ENCODE results near the gene NLGN4X.

The NLGN4X gene

DNA sequence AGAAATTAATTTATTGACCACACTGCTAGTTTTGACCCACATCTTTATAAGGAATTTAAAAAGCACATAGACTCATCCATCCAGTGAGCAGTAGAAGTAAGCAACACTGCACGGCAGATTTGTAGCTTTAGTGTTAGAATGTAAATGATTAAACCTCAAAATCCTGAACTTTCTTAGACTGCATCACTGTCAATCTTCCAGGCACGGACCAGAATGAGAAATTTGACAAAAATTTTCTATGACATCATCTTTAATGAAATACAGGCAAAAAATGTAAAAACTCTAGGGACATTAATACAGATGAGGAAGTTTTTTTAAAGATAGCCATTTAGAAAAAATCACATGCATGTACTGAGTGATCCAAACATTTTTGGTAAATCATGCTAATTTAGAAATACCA, 29.2 kb downstream of the NLGN4X start:
- FAIRE-seq (no peak), DNase-seq (ENCODE audit: insufficient read length, low spot score) (no peak)
- TF ChIP-seq POLR2A (IDR thresholded peaks at IDR 0.05; ENCODE audit: low read depth, low read length): no peak

DNA sequence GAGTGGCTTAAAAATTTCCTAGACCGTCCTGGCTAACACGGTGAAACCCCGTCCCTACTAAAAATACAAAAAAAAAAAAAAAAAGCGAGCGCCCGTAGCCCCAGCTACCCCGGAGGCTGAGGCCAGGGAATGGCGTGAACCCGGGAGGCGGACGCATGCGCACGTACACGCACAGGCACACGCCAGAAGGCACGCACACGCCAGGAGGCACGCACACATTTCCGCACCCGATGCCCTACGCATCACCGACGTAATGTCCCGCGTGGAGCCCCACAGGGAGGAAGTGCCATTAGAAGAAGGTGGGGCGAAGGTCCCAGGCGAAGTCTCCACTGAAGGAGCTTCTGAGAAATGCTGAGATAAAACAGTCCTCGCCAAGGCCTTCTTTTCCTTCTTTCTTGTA, 41.4 kb downstream of the NLGN4X start:
- DNase-seq (ENCODE audit: insufficient read length, low spot score): no peak
- TF ChIP-seq POLR2A (IDR thresholded peaks at IDR 0.05; ENCODE audit: low read depth, low read length): no peak
- FAIRE-seq: no peak

DNA sequence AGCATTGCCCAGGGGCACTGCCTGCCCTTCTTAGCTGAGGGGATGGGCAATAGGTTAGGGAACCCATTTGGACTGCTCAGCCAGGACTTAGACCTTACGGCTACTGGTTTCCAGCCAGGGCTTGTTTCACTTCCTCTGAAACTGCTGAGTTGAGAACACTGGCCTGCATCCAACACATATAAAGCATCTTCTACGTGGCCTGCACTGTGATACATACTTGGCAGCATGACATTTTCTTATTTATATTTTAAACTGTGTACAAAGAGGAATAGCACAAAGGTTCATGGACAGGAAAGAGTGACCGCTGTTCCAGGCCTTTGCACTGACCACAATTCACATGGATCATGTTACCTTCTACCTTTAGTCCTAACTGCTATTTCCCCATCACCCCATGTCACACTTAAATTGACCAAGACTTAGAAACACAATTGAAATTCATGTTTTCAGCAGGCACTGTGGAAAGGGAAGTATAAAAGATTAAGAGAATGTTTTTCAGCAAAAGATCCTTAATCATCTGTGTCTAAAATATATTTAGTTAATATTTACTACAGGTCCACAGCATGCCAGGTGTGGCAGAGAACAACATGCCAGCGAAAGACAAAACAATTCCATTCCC, 43.7 kb downstream of the NLGN4X start:
- TF ChIP-seq POLR2A (IDR thresholded peaks at IDR 0.05; ENCODE audit: low read depth, low read length): no peak
- DNase-seq (ENCODE audit: insufficient read length, low spot score) (no peak), FAIRE-seq (no peak)

DNA sequence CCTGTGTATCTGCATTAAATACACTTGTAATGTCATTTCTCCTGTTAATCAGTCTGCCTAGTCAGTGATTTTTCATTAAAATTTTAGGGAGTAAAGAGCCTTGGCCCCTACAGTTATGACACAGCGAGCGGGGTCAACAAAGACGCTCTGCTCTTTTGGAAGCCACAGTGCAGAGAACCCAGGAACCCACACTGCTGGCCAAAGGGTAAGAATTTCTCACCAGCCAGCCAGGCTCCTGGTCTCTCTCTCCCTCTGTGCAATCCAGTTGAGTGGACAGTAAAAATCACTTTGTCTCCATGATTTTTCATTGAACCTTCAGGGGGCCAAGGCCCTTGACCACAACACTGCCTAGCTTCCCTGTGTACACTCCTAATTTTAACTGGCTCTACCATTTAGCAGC, 52.8 kb downstream of the NLGN4X start:
- no peak for TF ChIP-seq POLR2A (IDR thresholded peaks at IDR 0.05; ENCODE audit: low read depth, low read length)
- FAIRE-seq (no peak), DNase-seq (ENCODE audit: insufficient read length, low spot score) (no peak)

DNA sequence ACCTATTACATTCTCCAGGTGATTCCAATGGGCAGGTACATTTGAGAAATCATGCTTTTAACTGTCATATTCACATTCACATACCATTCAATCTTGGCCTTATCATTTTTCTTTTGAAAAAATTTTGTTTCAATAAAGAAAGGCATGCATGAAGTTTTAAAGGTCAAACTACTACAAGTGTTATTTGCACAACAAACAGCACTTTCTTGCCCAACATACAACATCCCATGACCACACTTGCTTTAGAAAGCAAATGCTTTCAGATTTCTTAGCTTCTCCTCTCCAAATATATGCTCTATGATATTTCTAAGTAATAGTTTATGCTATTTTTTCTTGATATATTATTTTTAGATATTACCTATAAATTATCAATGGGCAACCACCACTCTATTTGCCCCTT, 58.2 kb downstream of the NLGN4X start:
- FAIRE-seq (no peak), DNase-seq (ENCODE audit: insufficient read length, low spot score) (no peak)
- no peak for TF ChIP-seq POLR2A (IDR thresholded peaks at IDR 0.05; ENCODE audit: low read depth, low read length)

GRCh38 chrX:6169407-6169806, 59.3 kb downstream of the NLGN4X start:
- FAIRE-seq (no peak), DNase-seq (ENCODE audit: insufficient read length, low spot score) (no peak)
- no peak for TF ChIP-seq POLR2A (IDR thresholded peaks at IDR 0.05; ENCODE audit: low read depth, low read length)

GRCh38 chrX:6163721-6164120, 64.9 kb downstream of the NLGN4X start:
- DNase-seq (ENCODE audit: insufficient read length, low spot score) (no peak), FAIRE-seq (no peak)
- TF ChIP-seq POLR2A (IDR thresholded peaks at IDR 0.05; ENCODE audit: low read depth, low read length): no peak

DNA sequence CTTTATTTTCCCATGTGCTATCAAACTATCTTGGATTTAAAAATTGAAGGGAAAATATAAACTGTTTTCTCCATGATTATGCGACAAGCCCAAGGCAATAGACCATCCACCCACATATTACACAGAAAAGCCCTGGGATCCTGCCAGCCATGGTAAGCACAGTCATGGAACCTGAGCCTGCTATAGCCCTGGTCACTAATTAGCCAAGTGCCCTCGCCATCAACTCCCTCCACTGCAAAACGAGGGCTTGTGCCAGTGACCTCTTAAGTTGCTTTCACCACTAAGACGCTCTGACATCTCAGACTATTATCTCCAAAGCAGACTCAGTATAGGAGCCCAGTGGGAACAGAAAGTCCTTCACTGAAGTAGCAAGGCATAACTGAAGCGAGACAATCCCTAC, 69.2 kb downstream of the NLGN4X start:
- no peak for DNase-seq (ENCODE audit: insufficient read length, low spot score)
- TF ChIP-seq POLR2A (IDR thresholded peaks at IDR 0.05; ENCODE audit: low read depth, low read length): no peak
- no peak for FAIRE-seq

GRCh38 chrX:6151971-6152370, 76.7 kb downstream of the NLGN4X start:
- FAIRE-seq: no peak
- no peak for DNase-seq (ENCODE audit: insufficient read length, low spot score)
- no peak for TF ChIP-seq POLR2A (IDR thresholded peaks at IDR 0.05; ENCODE audit: low read depth, low read length)

- no peak for TF ChIP-seq POLR2A (IDR thresholded peaks at IDR 0.05; ENCODE audit: low read depth, low read length)
- DNase-seq (ENCODE audit: insufficient read length, low spot score): no peak
- no peak for FAIRE-seq
These were observed 79.4 kb downstream of the NLGN4X start for GRCh38 chrX:6149060-6149872.

DNA sequence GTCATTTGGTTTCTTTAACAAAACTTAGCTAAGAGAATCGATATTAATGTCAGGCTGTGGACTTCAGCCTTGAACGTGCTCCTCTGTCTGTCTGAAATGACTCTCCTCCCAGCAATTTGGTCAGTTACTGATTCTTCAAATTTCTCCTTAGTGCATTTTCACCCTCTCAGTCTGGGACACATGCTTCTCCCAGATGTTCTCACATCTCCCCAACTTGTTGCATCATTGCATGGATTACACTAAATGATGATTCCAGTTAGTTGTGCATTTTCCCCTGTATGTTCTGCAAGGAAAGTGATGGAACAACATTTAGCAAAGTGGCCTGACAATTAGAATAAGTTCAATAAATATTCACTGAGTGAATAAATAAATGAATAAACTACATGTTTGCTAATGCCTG, 94.4 kb downstream of the NLGN4X start:
- no peak for TF ChIP-seq POLR2A (IDR thresholded peaks at IDR 0.05; ENCODE audit: low read depth, low read length)
- no peak for FAIRE-seq
- DNase-seq (ENCODE audit: insufficient read length, low spot score): no peak

- no peak for DNase-seq (ENCODE audit: insufficient read length, low spot score)
- TF ChIP-seq POLR2A (IDR thresholded peaks at IDR 0.05; ENCODE audit: low read depth, low read length): no peak
- FAIRE-seq: no peak
These were observed 95.7 kb downstream of the NLGN4X start for GRCh38 chrX:6132970-6133369.

DNA sequence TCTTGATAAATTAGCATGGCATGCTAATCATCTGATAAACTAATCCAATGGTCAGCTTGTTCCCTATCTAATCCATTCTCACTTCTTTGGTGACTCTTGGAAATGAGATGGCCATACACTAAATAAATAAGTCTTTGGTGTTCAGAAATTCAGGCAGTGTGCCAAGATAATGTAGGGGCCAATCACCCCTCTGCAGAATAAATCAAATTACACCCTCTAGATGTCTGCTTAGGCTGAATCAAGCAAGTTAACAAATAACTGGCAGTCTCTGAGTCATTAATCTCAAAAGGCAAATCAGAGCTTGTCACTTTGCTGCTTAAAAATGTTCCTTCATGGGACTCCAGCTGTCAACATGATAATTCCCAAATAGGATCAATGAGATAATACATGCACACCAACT, 97.4 kb downstream of the NLGN4X start:
- no peak for FAIRE-seq
- DNase-seq (ENCODE audit: insufficient read length, low spot score): no peak
- no peak for TF ChIP-seq POLR2A (IDR thresholded peaks at IDR 0.05; ENCODE audit: low read depth, low read length)

DNA sequence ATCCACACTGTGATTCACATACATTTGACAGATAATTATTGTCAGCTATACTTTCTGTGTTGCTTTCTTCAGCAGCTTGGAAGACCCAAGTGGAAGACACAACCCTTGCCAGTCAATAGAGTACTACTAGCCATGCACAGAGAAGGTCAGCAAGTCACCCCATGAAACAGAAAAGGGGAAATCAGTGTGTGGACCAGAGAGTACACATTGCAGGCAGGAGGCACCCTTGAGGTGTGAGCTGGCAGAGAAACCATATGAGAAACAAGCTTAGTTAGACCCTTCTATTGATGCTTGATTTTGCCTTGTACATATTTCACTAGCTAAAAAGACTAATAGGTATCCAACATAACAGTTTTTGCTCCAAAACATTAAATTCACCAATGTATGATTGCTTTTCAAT, 99.5 kb downstream of the NLGN4X start:
- no peak for TF ChIP-seq POLR2A (IDR thresholded peaks at IDR 0.05; ENCODE audit: low read depth, low read length)
- no peak for DNase-seq (ENCODE audit: insufficient read length, low spot score)
- FAIRE-seq: no peak

DNA sequence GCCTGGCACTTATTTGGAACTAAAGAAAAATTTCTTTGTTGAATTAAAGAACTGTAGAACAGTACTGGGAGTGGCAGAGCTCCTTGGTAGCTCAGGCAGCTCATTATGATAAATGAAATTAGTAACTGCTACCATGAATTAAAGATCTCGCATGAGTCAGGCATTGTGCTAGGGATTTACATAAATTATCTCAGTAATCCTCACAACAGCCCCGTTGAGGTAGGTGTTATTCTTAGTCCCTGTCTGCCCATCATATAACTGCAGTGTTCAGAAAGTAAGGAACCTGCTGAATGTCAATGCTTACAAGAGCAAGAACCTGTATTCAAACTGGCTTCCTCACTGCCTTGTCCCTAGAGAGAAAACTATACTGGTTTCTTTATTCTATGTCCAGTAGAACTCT, 108.3 kb downstream of the NLGN4X start:
- TF ChIP-seq POLR2A (IDR thresholded peaks at IDR 0.05; ENCODE audit: low read depth, low read length): no peak
- DNase-seq (ENCODE audit: insufficient read length, low spot score): no peak
- no peak for FAIRE-seq

Data from H54 (cell line).